Type B pancreatic cell (in vitro differentiated cells): ENCODE measurements around the gene FLRT1. TPM values are rescaled to one million over a fixed set of nuclear protein-coding genes. Genes with fewer than 3 reads are reported as not detected.
A peak's percentile ranks its signal among the peaks of the same experiment; 100 is the strongest.

Source experiments
- DNase-seq: peaks from one replicate; pipeline ENCODE4 v3.0.0; 2021; ENCODE audit warnings: mixed read lengths; ENCODE audit not compliant: unreplicated experiment; ENCODE audit errors: extremely low spot score
- H3K27ac Mint-ChIP-seq: 2 replicates; pipeline ENCODE4 v1.8.0; 2021; ENCODE audit warnings: mild to moderate bottlenecking, mixed read lengths
- H3K27me3 Mint-ChIP-seq: 2 replicates; pipeline ENCODE4 v1.8.0; 2021; ENCODE audit warnings: mixed read lengths
- H3K36me3 Mint-ChIP-seq: 2 replicates; pipeline ENCODE4 v1.8.0; 2021; ENCODE audit warnings: mixed read lengths
- H3K4me1 Mint-ChIP-seq: one replicate; pipeline ENCODE4 v1.8.0; 2021; ENCODE audit warnings: mixed read lengths; ENCODE audit not compliant: unreplicated experiment
- H3K4me3 Mint-ChIP-seq: 2 replicates; pipeline ENCODE4 v1.8.0; 2021; ENCODE audit warnings: mild to moderate bottlenecking, mixed read lengths
- H3K9me3 Mint-ChIP-seq: 2 replicates; pipeline ENCODE4 v1.8.0; 2021; ENCODE audit warnings: mixed read lengths
- CTCF ChIP-seq: fragments of 200-600 bp; sonication (generic); conservative IDR thresholded peaks from 2 replicates; pipeline ENCODE4 v1.5.0; 2021; ENCODE audit warnings: antibody characterized with exemption, mild to moderate bottlenecking
- long read RNA-seq: library from polyadenylated mRNA; unstranded; transcript quantifications from one replicate; pipeline ENCODE4 v2.0.0, GENCODE V29; 2020
- total RNA-seq: library from RNA; stranded (reverse); gene quantifications from 2 replicates; pipeline ENCODE4 v1.2.1, GENCODE V29; 2021; ENCODE audit warnings: low replicate concordance

FLRT1 gene
- 0.26 and 3.0 TPM in 2 replicates for total RNA-seq
- long read RNA-seq = 0 reads

- H3K9me3 Mint-ChIP-seq = no peaks in the 10 kb centered on the region
- peaks cover 51% of the 10 kb centered on the region for H3K27me3 Mint-ChIP-seq
- peak within 1 kb of the TSS; percentile 84 for H3K4me3 Mint-ChIP-seq
- H3K36me3 Mint-ChIP-seq = no peaks in the 10 kb centered on the region
- DNase-seq = no peak
- no peak for TF ChIP-seq CTCF
- peak within 1 kb of the TSS; percentile 31 for H3K27ac Mint-ChIP-seq
- peaks cover 13% of the 10 kb centered on the region for H3K4me1 Mint-ChIP-seq
These were observed at the start of gene FLRT1 for GRCh38 chr11:64035576-64035975. FLRT1 (plus strand) TSS chr11:64035931; CDS start chr11:64116268, 80,337 bp downstream.

- peak within 1 kb of the TSS; percentile 97 for H3K27ac Mint-ChIP-seq
- H3K27me3 Mint-ChIP-seq = no peaks in the 10 kb centered on the region
- H3K9me3 Mint-ChIP-seq = no peaks in the 10 kb centered on the region
- peak within 1 kb of the TSS; percentile 100 for H3K4me3 Mint-ChIP-seq
- peak; percentile 94 for DNase-seq
- H3K4me1 Mint-ChIP-seq = peaks cover 21% of the 10 kb centered on the region
- peaks cover 11% of the 10 kb centered on the region for H3K36me3 Mint-ChIP-seq
- no peak for TF ChIP-seq CTCF
These were observed 49.4 kb upstream of the FLRT1 start, which contains the start of gene OTUB1 for GRCh38 chr11:63986156-63986931. OTUB1 (plus strand) TSS chr11:63986438; CDS start chr11:63986457, 19 bp downstream.

- H3K4me3 Mint-ChIP-seq = peak overlapping the region; percentile 86
- H3K27me3 Mint-ChIP-seq = no peaks in the 10 kb centered on the region
- H3K27ac Mint-ChIP-seq = no peak overlapping the region
- H3K9me3 Mint-ChIP-seq = no peaks in the 10 kb centered on the region
- peaks cover 15% of the 10 kb centered on the region for H3K36me3 Mint-ChIP-seq
- H3K4me1 Mint-ChIP-seq = peaks cover 23% of the 10 kb centered on the region
- DNase-seq = no peak
- no peak for TF ChIP-seq CTCF
These were observed 48.7 kb upstream of the FLRT1 start for GRCh38 chr11:63986932-63987513.

- no peaks in the 10 kb centered on the region for H3K27me3 Mint-ChIP-seq
- no peaks in the 10 kb centered on the region for H3K9me3 Mint-ChIP-seq
- H3K4me3 Mint-ChIP-seq = no peak overlapping the region
- TF ChIP-seq CTCF = no peak
- H3K27ac Mint-ChIP-seq = no peak overlapping the region
- peaks cover 18% of the 10 kb centered on the region for H3K36me3 Mint-ChIP-seq
- no peak for DNase-seq
- H3K4me1 Mint-ChIP-seq = peaks cover 14% of the 10 kb centered on the region
These were observed 44.2 kb upstream of the FLRT1 start for GRCh38 chr11:63991558-63991957.

- DNase-seq = no peak
- peaks cover 7% of the 10 kb centered on the region for H3K4me1 Mint-ChIP-seq
- no peaks in the 10 kb centered on the region for H3K27me3 Mint-ChIP-seq
- no peaks in the 10 kb centered on the region for H3K9me3 Mint-ChIP-seq
- no peak for TF ChIP-seq CTCF
- peaks cover 18% of the 10 kb centered on the region for H3K36me3 Mint-ChIP-seq
- H3K27ac Mint-ChIP-seq = peak overlapping the region; percentile 34
- H3K4me3 Mint-ChIP-seq = peak overlapping the region; percentile 61
These were observed 42.6 kb upstream of the FLRT1 start for GRCh38 chr11:63993100-63993499.
